ENCODE measurements around the gene SRGAP2.
"Not testable (repeated sequence)": the region's sequence is repeated elsewhere in the genome, so short reads cannot be mapped to it uniquely, and the experiment has no call there.

Gene SRGAP2

DNA sequence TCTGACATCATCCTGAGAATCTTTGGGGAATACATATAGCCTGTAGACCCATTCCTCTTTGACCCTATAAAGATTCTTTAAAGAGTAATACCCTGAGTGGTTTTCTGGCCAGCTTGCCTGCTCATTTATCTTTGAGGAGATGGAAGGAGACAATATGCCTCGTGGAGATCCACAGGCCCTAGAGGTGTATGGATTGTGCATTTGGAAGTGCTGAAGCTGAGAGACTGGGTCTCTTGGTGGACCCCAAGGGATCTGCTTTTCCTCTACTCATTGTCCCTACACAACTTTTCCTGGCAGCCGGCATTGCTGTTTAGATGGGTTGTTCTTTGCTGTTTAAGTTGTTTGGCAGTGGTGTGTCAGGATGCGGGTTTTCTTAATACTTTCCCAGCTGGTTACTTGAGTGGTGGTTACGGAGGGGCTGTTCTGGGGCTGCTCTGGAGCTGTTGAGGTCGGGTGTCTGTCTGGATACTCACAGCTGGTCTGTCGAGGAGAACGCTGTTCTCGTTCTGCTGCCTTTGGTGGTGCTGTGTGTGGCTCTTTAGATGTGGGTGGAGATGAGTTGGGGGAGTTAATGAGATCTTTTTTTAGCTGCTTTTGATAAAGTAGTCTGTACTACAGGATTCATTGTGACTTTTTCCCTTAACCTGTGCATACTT lies 49.5 kb downstream of the SRGAP2 start:
- DNase-seq: not testable (repeated sequence)
